Activated B cell treated with CpG ODN at 0.5 μM for 24 hours (primary cell): ENCODE measurements around the gene PXDN. TPM values are rescaled to one million over a fixed set of nuclear protein-coding genes. Genes with fewer than 3 reads are reported as not detected.

Experiments used
- ATAC-seq: fragments of 200-7000 bp; cut with Tn5 transposase; one replicate; pipeline ENCODE4 v1.10.0; 2021; ENCODE audit warnings: low read depth, mild to moderate bottlenecking, moderate library complexity
- CTCF ChIA-PET: fragments of 350-600 bp; sonication (Branson Sonifier 250); formaldehyde crosslinking; loops from one replicate; lab custom pipeline; 2021; ENCODE audit warnings: antibody characterized with exemption; lab: Charles Lee
- POLR2A ChIA-PET: fragments of 350-600 bp; sonication (Branson Sonifier 250); formaldehyde crosslinking; loops from one replicate; lab custom pipeline; 2021; ENCODE audit warnings: antibody characterized with exemption; lab: Charles Lee
- DNase-seq: peaks from one replicate; pipeline ENCODE4 v3.0.0; 2022
- H3K27ac Mint-ChIP-seq: one replicate; pipeline ENCODE4 v1.8.0; 2020; ENCODE audit warnings: mixed read lengths
- H3K27me3 Mint-ChIP-seq: one replicate; pipeline ENCODE4 v1.8.0; 2021; ENCODE audit warnings: mixed read lengths
- H3K36me3 Mint-ChIP-seq: one replicate; pipeline ENCODE4 v1.8.0; 2021; ENCODE audit warnings: low read depth, mixed read lengths
- H3K4me1 Mint-ChIP-seq: one replicate; pipeline ENCODE4 v1.8.0; 2021; ENCODE audit warnings: mixed read lengths
- H3K4me3 Mint-ChIP-seq: one replicate; pipeline ENCODE4 v1.8.0; 2020; ENCODE audit warnings: mild to moderate bottlenecking, mixed read lengths
- H3K9me3 Mint-ChIP-seq: one replicate; pipeline ENCODE4 v1.8.0; 2020; ENCODE audit warnings: mixed read lengths
- CTCF ChIP-seq: fragments of 200-600 bp; IDR thresholded peaks from one replicate; pipeline ENCODE4 v1.8.0; 2022; ENCODE audit warnings: antibody characterized with exemption, mild to moderate bottlenecking
- intact Hi-C: fragments of 100-400 bp; cut with micrococcal nuclease; formaldehyde crosslinking; loops from one replicate; pipeline ENCODE4 v1.15.1; 2024
- total RNA-seq: library from RNA; stranded (reverse); gene quantifications from 2 replicates; pipeline ENCODE4 v1.2.3, GENCODE V29; 2022

PXDN gene
- total RNA-seq, 1 donor from 2014 or later = 1.1 TPM

- Mint-ChIP-seq H3K27me3 (no peaks in the 10 kb centered on the region), H3K4me1 (no peaks in the 10 kb centered on the region), H3K4me3 (no peak overlapping the region), H3K9me3 (no peaks in the 10 kb centered on the region), H3K27ac (no peak overlapping the region), H3K36me3 (no peaks in the 10 kb centered on the region)
- CTCF ChIA-PET = no interaction called here
- intact Hi-C loops = no loop called here
- DNase-seq (no peak), ATAC-seq (no peak)
- TF ChIP-seq CTCF = no peak
- POLR2A ChIA-PET = no interaction called here
Observed at GRCh38 chr2:1645761-1646476, 98.4 kb downstream of the PXDN start.

GRCh38 chr2:1644427-1644826, 99.9 kb downstream of the PXDN start:
- Mint-ChIP-seq H3K4me3 (no peak overlapping the region), H3K4me1 (no peaks in the 10 kb centered on the region), H3K27me3 (no peaks in the 10 kb centered on the region), H3K9me3 (no peaks in the 10 kb centered on the region), H3K36me3 (no peaks in the 10 kb centered on the region), H3K27ac (no peak overlapping the region)
- TF ChIP-seq CTCF = no peak
- ATAC-seq (no peak), DNase-seq (no peak)
- intact Hi-C loops = no loop called here
- CTCF ChIA-PET = no interaction called here
- POLR2A ChIA-PET = no interaction called here

GRCh38 chr2:1642993-1643619, 101.2 kb downstream of the PXDN start:
- DNase-seq = no peak

GRCh38 chr2:1642066-1642861, 102.1 kb downstream of the PXDN start:
- Mint-ChIP-seq H3K27ac (no peak overlapping the region), H3K9me3 (no peaks in the 10 kb centered on the region), H3K4me3 (no peak overlapping the region), H3K27me3 (no peaks in the 10 kb centered on the region), H3K36me3 (no peaks in the 10 kb centered on the region), H3K4me1 (no peaks in the 10 kb centered on the region)
- POLR2A ChIA-PET = no interaction called here
- no peak for DNase-seq
- TF ChIP-seq CTCF = no peak
- CTCF ChIA-PET = no interaction called here
- intact Hi-C loops = no loop called here
- no peak for ATAC-seq

More at GRCh38 chr2:1642993-1643619, 101.2 kb downstream of the PXDN start:
- H3K4me3 Mint-ChIP-seq = no peak overlapping the region
- ChIA-PET POLR2A (no interaction called here), CTCF (no interaction called here)
- no peaks in the 10 kb centered on the region for H3K27me3 Mint-ChIP-seq
- H3K36me3 Mint-ChIP-seq = no peaks in the 10 kb centered on the region
- intact Hi-C loops = no loop called here
- no peaks in the 10 kb centered on the region for H3K4me1 Mint-ChIP-seq
- H3K9me3 Mint-ChIP-seq = no peaks in the 10 kb centered on the region
- ATAC-seq = no peak
- no peak overlapping the region for H3K27ac Mint-ChIP-seq
- no peak for TF ChIP-seq CTCF

- DNase-seq (no peak), ATAC-seq (no peak)
- Mint-ChIP-seq H3K9me3 (no peaks in the 10 kb centered on the region), H3K27ac (no peak overlapping the region), H3K27me3 (no peaks in the 10 kb centered on the region), H3K4me3 (no peak overlapping the region), H3K36me3 (no peaks in the 10 kb centered on the region), H3K4me1 (no peaks in the 10 kb centered on the region)
- ChIA-PET POLR2A (no interaction called here), CTCF (no interaction called here)
- intact Hi-C loops = no loop called here
- TF ChIP-seq CTCF = no peak
Observed at GRCh38 chr2:1641523-1641922, 102.8 kb downstream of the PXDN start.
